ENCODE measurements around the gene FOXK1.

DNA sequence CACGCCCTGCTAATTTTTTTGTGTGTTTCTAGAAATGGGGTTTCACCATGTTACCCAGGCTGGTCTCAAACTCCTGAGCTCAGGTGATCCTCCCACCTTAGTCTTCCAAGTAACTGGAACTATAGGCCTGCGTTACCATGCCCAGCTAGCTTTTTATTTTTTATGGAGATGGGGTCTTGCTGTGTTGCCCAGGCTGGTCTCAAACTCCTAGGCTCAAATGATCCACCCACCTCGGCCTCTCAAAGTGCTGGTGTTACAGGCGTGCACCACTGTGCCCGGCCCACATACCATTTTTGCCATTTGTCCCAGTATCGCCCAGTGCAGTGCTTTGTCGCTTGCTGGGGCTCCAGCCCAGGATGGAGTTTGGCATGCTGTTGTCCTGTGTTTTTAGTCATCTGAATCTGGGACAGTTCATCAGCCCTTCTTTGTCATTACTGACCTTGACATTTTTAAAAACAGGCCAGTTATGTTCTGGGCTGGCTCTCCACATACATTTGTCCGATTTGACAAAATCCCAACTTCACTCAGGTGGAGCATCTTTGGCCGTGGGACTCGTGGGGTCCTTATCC, 16.7 kb downstream of the FOXK1 start:
- TF ChIP-seq, protein P1, sequence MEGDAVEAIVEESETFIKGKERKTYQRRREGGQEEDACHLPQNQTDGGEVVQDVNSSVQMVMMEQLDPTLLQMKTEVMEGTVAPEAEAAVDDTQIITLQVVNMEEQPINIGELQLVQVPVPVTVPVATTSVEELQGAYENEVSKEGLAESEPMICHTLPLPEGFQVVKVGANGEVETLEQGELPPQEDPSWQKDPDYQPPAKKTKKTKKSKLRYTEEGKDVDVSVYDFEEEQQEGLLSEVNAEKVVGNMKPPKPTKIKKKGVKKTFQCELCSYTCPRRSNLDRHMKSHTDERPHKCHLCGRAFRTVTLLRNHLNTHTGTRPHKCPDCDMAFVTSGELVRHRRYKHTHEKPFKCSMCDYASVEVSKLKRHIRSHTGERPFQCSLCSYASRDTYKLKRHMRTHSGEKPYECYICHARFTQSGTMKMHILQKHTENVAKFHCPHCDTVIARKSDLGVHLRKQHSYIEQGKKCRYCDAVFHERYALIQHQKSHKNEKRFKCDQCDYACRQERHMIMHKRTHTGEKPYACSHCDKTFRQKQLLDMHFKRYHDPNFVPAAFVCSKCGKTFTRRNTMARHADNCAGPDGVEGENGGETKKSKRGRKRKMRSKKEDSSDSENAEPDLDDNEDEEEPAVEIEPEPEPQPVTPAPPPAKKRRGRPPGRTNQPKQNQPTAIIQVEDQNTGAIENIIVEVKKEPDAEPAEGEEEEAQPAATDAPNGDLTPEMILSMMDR (IDR thresholded peaks at IDR 0.05; ENCODE audit: low read depth, low read length): no peak
- TF ChIP-seq MYC (IDR thresholded peaks at IDR 0.05; ENCODE audit: low read depth, low read length) (no peak), POLR2A (IDR thresholded peaks at IDR 0.05; ENCODE audit: extremely low read depth, insufficient read length) (no peak)
